C4-2B (cell line): ENCODE data around the gene KCTD14.

Source experiments
- ZFX ChIP-seq: fragments of 450-650 bp; IDR thresholded peaks from 2 replicates; pipeline ENCODE4 v1.6.1; 2017
- TF ChIP-seq, protein P1 (sequence below): fragments of 450-650 bp; conservative IDR thresholded peaks from 2 replicates; pipeline ENCODE4 v1.5.1; 2017; ENCODE audit warnings: mild to moderate bottlenecking

GRCh38 chr11:78060533-78060932 is 37.5 kb upstream of the KCTD14 start:
- TF ChIP-seq, protein P1, sequence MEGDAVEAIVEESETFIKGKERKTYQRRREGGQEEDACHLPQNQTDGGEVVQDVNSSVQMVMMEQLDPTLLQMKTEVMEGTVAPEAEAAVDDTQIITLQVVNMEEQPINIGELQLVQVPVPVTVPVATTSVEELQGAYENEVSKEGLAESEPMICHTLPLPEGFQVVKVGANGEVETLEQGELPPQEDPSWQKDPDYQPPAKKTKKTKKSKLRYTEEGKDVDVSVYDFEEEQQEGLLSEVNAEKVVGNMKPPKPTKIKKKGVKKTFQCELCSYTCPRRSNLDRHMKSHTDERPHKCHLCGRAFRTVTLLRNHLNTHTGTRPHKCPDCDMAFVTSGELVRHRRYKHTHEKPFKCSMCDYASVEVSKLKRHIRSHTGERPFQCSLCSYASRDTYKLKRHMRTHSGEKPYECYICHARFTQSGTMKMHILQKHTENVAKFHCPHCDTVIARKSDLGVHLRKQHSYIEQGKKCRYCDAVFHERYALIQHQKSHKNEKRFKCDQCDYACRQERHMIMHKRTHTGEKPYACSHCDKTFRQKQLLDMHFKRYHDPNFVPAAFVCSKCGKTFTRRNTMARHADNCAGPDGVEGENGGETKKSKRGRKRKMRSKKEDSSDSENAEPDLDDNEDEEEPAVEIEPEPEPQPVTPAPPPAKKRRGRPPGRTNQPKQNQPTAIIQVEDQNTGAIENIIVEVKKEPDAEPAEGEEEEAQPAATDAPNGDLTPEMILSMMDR, result no peak
- no peak for TF ChIP-seq ZFX
